ENCODE measurements around the gene DNAH2. TPM values are rescaled to one million over a fixed set of nuclear protein-coding genes. Genes with fewer than 3 reads are reported as not detected.
A peak's percentile ranks its signal among the peaks of the same experiment; 100 is the strongest.

DNAH2 gene
- total and polyA plus RNA-seq, 2 of the 4 experiments (the other 2 are of a cell fraction), result under 0.01 to 0.02 TPM

DNA sequence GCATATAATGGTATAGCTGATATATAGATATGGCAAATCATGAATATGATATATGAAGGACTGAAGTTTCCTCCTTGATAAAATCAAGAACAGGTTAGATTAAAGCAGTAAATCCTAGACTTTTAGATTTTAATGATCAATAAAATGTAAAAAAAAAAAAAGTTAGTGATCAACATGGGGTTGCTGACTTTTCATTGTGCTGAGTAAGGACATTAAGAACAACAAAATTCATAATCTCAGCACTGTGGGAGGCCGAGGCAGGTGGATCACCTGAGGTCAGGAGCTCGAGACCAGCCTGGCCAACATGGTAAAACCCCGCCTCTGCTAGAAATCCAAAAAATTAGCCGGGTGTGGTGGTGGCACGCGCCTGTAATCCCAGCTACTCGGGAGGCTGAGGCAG, 160.7 kb downstream of the DNAH2 start:
- intact Hi-C loops (cut with micrococcal nuclease), result no loop called here
- BruUV-seq (replicated peaks), result no TSS peak
- DNase-seq (no peak), ATAC-seq (ENCODE audit: low read depth) (no peak)
- no peak overlapping the region for H3K18ac ChIP-seq (ENCODE audit: low read depth, low read length)
- no peak overlapping the region for H3K4ac ChIP-seq (ENCODE audit: low read depth, low read length)
- peaks cover 8% of the 10 kb centered on the region; the same call in 1 of the 2 replicates for H3K4me1 ChIP-seq (ENCODE audit: control insufficient read depth, insufficient read depth, low read length)
- H3K27ac ChIP-seq (ENCODE audit: insufficient read depth, low read length), result no peak overlapping the region
- H3K56ac ChIP-seq (ENCODE audit: extremely low read depth, insufficient read depth, low read length), result no peak overlapping the region
- H3K27me3 ChIP-seq (ENCODE audit: control insufficient read depth, insufficient read depth, low read length), result no peaks in the 10 kb centered on the region
- dilution Hi-C loops (cut with HindIII; ENCODE audit: low sequenced_read_pairs, unreplicated experiment), result no loop called here
- CTCF ChIA-PET, result interaction anchor here (0.6 to 0.7 kb wide), 2 partner anchors 27 to 35 kb away, joined by 3 read pairs; no protein-coding TSS in a partner anchor
- H3K36me3 ChIP-seq (ENCODE audit: control insufficient read depth, insufficient read depth, low read length), result peaks cover 19% of the 10 kb centered on the region
- H2BK15ac ChIP-seq (ENCODE audit: low read depth, low read length), result no peak overlapping the region
- H3K4me3 ChIP-seq (ENCODE audit: insufficient read depth, low read depth, low read length), result no peak overlapping the region
- POLR2A ChIA-PET (ENCODE audit: unreplicated experiment), result no interaction called here
- H3K9me3 ChIP-seq (ENCODE audit: control insufficient read depth, insufficient read depth, low read length), result no peaks in the 10 kb centered on the region
- no CpG with 5 or more reads among the region's 7 CpGs for whole genome bisulfite sequencing, 2 experiments (ENCODE audit: extremely low coverage in 2 of 2, insufficient read length in 1 of 2)
- no peak overlapping the region for H2AK9ac ChIP-seq (replicated peaks; ENCODE audit: low read depth, low read length, poor library complexity)
- no peak overlapping the region for H2BK20ac ChIP-seq (ENCODE audit: low read depth, low read length)
- H3K4me2 ChIP-seq (ENCODE audit: low read depth, low read length), result no peak overlapping the region
- H2BK5ac ChIP-seq (ENCODE audit: low read depth, low read length, poor library complexity, severe bottlenecking), result no peak overlapping the region
- H2AFZ ChIP-seq (replicated peaks; ENCODE audit: low read length, poor library complexity), result no peak overlapping the region
- no peak overlapping the region for H2AK5ac ChIP-seq (ENCODE audit: low read depth, low read length)
- no peak overlapping the region for H3K14ac ChIP-seq (replicated peaks; ENCODE audit: low read depth, low read length)
- no peak overlapping the region for H3K23ac ChIP-seq (ENCODE audit: low read depth, low read length)
- H4K8ac ChIP-seq (ENCODE audit: low read depth in 2 of 2, low read length in 2 of 2), result no peak overlapping the region
- H4K20me1 ChIP-seq (ENCODE audit: insufficient read depth, low read length), result no peaks in the 10 kb centered on the region
- TF ChIP-seq, protein P1, sequence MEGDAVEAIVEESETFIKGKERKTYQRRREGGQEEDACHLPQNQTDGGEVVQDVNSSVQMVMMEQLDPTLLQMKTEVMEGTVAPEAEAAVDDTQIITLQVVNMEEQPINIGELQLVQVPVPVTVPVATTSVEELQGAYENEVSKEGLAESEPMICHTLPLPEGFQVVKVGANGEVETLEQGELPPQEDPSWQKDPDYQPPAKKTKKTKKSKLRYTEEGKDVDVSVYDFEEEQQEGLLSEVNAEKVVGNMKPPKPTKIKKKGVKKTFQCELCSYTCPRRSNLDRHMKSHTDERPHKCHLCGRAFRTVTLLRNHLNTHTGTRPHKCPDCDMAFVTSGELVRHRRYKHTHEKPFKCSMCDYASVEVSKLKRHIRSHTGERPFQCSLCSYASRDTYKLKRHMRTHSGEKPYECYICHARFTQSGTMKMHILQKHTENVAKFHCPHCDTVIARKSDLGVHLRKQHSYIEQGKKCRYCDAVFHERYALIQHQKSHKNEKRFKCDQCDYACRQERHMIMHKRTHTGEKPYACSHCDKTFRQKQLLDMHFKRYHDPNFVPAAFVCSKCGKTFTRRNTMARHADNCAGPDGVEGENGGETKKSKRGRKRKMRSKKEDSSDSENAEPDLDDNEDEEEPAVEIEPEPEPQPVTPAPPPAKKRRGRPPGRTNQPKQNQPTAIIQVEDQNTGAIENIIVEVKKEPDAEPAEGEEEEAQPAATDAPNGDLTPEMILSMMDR (conservative IDR thresholded peaks at IDR 0.05; ENCODE audit: low read depth, low read length), result no peak
- TF ChIP-seq SMC3 (IDR thresholded peaks at IDR 0.05; ENCODE audit: low read depth, low read length) (no peak), USF2 (IDR thresholded peaks at IDR 0.05; ENCODE audit: low read depth, low read length) (no peak), MAFK (IDR thresholded peaks at IDR 0.05; ENCODE audit: low read depth, low read length) (peak; percentile 35; the same call in 1 of the 2 replicates)
- in situ Hi-C loops (cut with MboI; ENCODE audit: low sequenced_read_pairs), result no loop called here
- no peak overlapping the region for H4K5ac ChIP-seq (ENCODE audit: low read depth, low read length)
- H4K91ac ChIP-seq (ENCODE audit: insufficient read depth, low read depth, low read length), result no peak overlapping the region
- no peak overlapping the region for H2BK120ac ChIP-seq (ENCODE audit: low read depth, low read length)
- H3K79me1 ChIP-seq (ENCODE audit: low read depth in 1 of 2, low read length in 2 of 2), result peaks cover 10 to 31% of the 10 kb centered on the region in 2 experiments
- peaks cover 5% of the 10 kb centered on the region; the same call in 1 of the 2 replicates for H3K9me1 ChIP-seq (ENCODE audit: insufficient read depth, low read length)
- H3K9ac ChIP-seq (ENCODE audit: low read depth, low read length), result no peak overlapping the region
